ENCODE measurements around the gene MAOB.

GRCh38 chrX:43840265-43840664 lies 42.0 kb downstream of the MAOB start:
- TF ChIP-seq EZH2phosphoT487 (IDR thresholded peaks at IDR 0.05; ENCODE audit: borderline replicate concordance, low read length) (no peak), CTCF (IDR thresholded peaks at IDR 0.05; ENCODE audit: low read depth, low read length, poor library complexity, severe bottlenecking) (no peak)

Measured in DOHH2 (cell line).